Heart right ventricle (tissue), 16 donors: ENCODE measurements around the gene NXN. TPM values are rescaled to one million over a fixed set of nuclear protein-coding genes. Genes with fewer than 3 reads are reported as not detected.

Experiments
- ATAC-seq, 8 donors: fragments of 200-7000 bp; cut with Tn5 transposase; one replicate each; pipeline ENCODE4 v1.9.1; 2020; ENCODE audit warnings: mild to moderate bottlenecking in 8 of 8, moderate library complexity in 8 of 8, moderate number of reproducible peaks in 1 of 8
- DNase-seq, 2 donors: peaks; one replicate each; pipeline ENCODE4 v3.0.0-alpha.2; 2020
- H3K27ac ChIP-seq, 10 donors: fragments of 200-600 bp; sonication (generic) in 2 of 10; one replicate each; pipeline versions ENCODE4 v1.5.0 to v1.8.0; 2020 to 2022; ENCODE audit warnings: mild to moderate bottlenecking in 3 of 10
- H3K27me3 ChIP-seq, 7 donors: fragments of 200-600 bp; one replicate each; pipeline ENCODE4 v1.8.0; 2021 to 2022; ENCODE audit warnings: mild to moderate bottlenecking in 2 of 7
- H3K36me3 ChIP-seq, 9 donors: fragments of 200-600 bp; sonication (generic) in 1 of 9; one replicate each; pipeline versions ENCODE4 v1.5.0 to v1.8.0; 2020 to 2022; ENCODE audit warnings: mild to moderate bottlenecking in 2 of 9
- H3K4me1 ChIP-seq, 9 donors: fragments of 200-600 bp; sonication (generic) in 1 of 9; one replicate each; pipeline versions ENCODE4 v1.5.0 to v1.8.0; 2020 to 2022; ENCODE audit warnings: mild to moderate bottlenecking in 4 of 9
- H3K4me3 ChIP-seq, 10 donors: fragments of 200-600 bp; sonication (generic) in 2 of 10; one replicate each; pipeline versions ENCODE4 v1.5.0 to v1.8.0; 2020 to 2022; ENCODE audit warnings: mild to moderate bottlenecking in 7 of 10, moderate library complexity in 2 of 10
- H3K9me3 ChIP-seq, 11 donors: fragments of 200-600 bp in 10 of 11; sonication (generic) in 2 of 11; one replicate each; pipeline versions ENCODE4 v1.5.0 to v1.8.0; 2013 to 2022; ENCODE audit warnings: mild to moderate bottlenecking in 2 of 11, control low read depth in 1 of 11, moderate library complexity in 1 of 11
- WGBS, 2 donors: extraction: QIAGEN DNeasy Blood & Tissue Kit; methylation state at CpG; one replicate each; pipeline ENCODE4 v1.1.7; 2013; ENCODE audit warnings: inconsistent platforms in 1 of 2; 5-methylcytosine and 5-hydroxymethylcytosine counted together
- intact Hi-C, 10 donors: fragments of 100-400 bp; cut with DNase I; formaldehyde crosslinking; loops; one replicate each; pipeline versions ENCODE4 v1.11.1 to v1.14.2; 2022
- polyA plus RNA-seq, 2 donors: library from polyadenylated mRNA; stranded (reverse); fragments of 200-250 nt; gene quantifications; one replicate each; pipeline ENCODE4 v1.2.3, GENCODE V29; 2013
- total RNA-seq, 10 donors: library from RNA; stranded (reverse); fragmentation: NEBNext Ultra II Directional in 3 of 10; extraction: Animal tissue kit (Norgen Biotek cat#: 25700) in 3 of 10; gene quantifications; one replicate each; pipeline versions ENCODE4 v1.2.1 to v1.2.4, GENCODE V29; 2021 to 2023
- TF ChIP-seq, protein P1 (sequence below), 9 donors: fragments of 200-600 bp; sonication (generic) in 2 of 9; IDR thresholded peaks; one replicate each; pipeline versions ENCODE4 v1.5.0 to v1.8.0; 2021 to 2022; ENCODE audit warnings: antibody characterized with exemption in 9 of 9, mild to moderate bottlenecking in 5 of 9, moderate library complexity in 1 of 9
- donor health status: Arrhythmogenic right ventricular cardiomyopathy.
- donor health status: ischemic (EF 13 %, LVEDD 7.1; RV severe dilation, severe dysfunction).
- donor health status: healthy with polysubstance abuse.
- donor health status: DM: no; HTN: yes; CAD: no.
- donor health status: DM: no; HTN: no; CAD: no.
- donor health status: ischemic (EF 25% LVEDD 6.9; RV normal size, moderate dysfunction).
- donor health status: ischemic (EF 25% LVEDD 5.7; RV mildly dilated, moderate dysfunction).
- donor health status: healthy.
- donor health status: DM: yes; HTN: yes; CAD: no.
- donor health status: Ischemic cardiomyopathy.
- donor health status: ischemic (EF 35%, LVEDD 5.7; RV mildly dilated, moderate dysfunction).
- donor health status: nonischemic (EF 11% LVEDD 7.7; RV severe dilation, severe dysfunction).
- donor health status: DM: yes; HTN: yes; CAD: no.
- donor health status: PGD.
- donor health status: ischemic (EF 29% LVEDD 5.4; RV normal size, mild dysfunction).
- donor health status: nonischemic (EF 23%, LVEDD 6.1; RV moderate dilation, normal function).

NXN gene
- total and polyA plus RNA-seq, 12 donors = 9.9 to 24.4 (median 15.9) TPM

DNA sequence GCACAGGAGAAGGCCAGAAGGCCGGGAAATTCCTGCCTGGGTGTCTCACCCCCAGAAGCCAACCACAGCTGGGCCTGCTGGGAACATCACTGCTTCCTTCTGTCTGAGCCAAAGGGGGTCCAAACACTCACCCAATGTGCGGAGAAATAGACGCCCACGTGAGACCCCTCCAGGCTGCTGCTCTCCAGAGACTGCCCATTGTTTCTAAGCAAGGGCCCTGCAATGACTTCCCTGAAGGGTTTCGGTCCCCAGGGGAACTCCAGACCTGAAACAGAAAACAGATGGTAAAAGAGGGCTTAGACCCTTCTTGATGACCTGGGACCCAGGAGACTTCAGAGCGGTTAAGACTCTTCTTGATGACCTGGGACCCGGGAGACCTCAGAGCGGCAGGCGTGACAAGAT, 156.1 kb downstream of the NXN start:
- TF ChIP-seq, protein P1, sequence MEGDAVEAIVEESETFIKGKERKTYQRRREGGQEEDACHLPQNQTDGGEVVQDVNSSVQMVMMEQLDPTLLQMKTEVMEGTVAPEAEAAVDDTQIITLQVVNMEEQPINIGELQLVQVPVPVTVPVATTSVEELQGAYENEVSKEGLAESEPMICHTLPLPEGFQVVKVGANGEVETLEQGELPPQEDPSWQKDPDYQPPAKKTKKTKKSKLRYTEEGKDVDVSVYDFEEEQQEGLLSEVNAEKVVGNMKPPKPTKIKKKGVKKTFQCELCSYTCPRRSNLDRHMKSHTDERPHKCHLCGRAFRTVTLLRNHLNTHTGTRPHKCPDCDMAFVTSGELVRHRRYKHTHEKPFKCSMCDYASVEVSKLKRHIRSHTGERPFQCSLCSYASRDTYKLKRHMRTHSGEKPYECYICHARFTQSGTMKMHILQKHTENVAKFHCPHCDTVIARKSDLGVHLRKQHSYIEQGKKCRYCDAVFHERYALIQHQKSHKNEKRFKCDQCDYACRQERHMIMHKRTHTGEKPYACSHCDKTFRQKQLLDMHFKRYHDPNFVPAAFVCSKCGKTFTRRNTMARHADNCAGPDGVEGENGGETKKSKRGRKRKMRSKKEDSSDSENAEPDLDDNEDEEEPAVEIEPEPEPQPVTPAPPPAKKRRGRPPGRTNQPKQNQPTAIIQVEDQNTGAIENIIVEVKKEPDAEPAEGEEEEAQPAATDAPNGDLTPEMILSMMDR (IDR thresholded peaks at IDR 0.05) = no peak
- ATAC-seq (no peak), DNase-seq (no peak)
- intact Hi-C loops = loop anchor here in 1 of 10 donors (10.0 kb wide), 1 partner anchor 131 kb away; no protein-coding TSS in a partner anchor
- Histone ChIP-seq H3K27me3 (no peaks in the 10 kb centered on the region), H3K4me1 (no peaks in the 10 kb centered on the region), H3K36me3 (peaks cover 0 to 61% (median 0%) of the 10 kb centered on the region in 9 donors), H3K27ac (no peak overlapping the region), H3K4me3 (no peak overlapping the region), H3K9me3 (no peaks in the 10 kb centered on the region)
- WGBS, 2 donors = 85 to 93% methylated on average over 9 of the region's 9 CpGs

DNA sequence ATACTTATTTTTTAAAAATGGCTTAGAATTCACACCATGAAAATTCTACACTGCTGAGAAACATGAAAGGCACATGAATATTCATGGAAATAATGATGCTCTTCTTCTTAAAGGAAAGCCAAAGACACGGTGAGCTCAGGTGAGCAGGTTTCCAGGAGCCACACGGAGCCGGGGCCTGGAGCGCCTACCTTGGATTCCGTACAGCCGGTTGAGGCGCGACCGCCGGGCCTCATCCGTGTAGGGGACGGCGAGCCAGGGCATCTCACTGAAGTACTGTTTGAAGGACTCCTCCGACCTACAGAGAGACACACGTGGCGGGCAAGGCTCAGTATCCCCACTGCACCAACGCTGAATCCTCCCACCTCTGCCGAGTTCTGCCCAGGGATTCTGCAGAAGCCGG, 160.3 kb downstream of the NXN start:
- H3K4me1 ChIP-seq = no peaks in the 10 kb centered on the region
- no peak overlapping the region for H3K4me3 ChIP-seq
- H3K27me3 ChIP-seq = no peaks in the 10 kb centered on the region
- TF ChIP-seq, protein P1 (IDR thresholded peaks at IDR 0.05) = no peak
- no peaks in the 10 kb centered on the region for H3K9me3 ChIP-seq
- 96% methylated on average over 19 of the region's 19 CpGs for WGBS, 2 donors
- DNase-seq (no peak), ATAC-seq (no peak)
- H3K36me3 ChIP-seq = peaks cover 0 to 83% (median 0%) of the 10 kb centered on the region in 9 donors
- intact Hi-C loops = no loop called here
- H3K27ac ChIP-seq = no peak overlapping the region

DNA sequence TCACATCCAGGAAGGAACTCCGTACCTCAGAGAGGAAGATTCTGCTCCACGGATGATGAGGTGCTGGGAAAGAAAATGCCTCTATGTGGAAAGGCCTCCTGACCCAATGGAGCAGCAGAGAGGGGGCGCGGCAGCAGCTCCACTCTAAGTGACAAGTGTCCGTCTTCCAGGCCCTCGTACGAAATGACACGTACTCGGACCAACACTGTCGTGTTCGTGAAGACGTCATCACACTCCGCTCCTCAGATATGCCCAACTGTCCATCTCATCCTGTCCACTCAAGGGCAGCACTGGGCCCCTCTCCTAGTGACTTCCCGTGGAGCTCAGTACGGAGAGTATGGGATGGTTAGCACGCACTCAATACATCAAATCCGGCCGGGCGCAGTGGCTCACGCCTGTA, 165.2 kb downstream of the NXN start:
- Histone ChIP-seq H3K36me3 (peaks cover 0 to 68% (median 0%) of the 10 kb centered on the region in 9 donors), H3K27me3 (no peaks in the 10 kb centered on the region), H3K9me3 (no peaks in the 10 kb centered on the region), H3K4me1 (no peaks in the 10 kb centered on the region), H3K4me3 (no peak overlapping the region), H3K27ac (no peak overlapping the region)
- TF ChIP-seq, protein P1 (IDR thresholded peaks at IDR 0.05) = no peak
- intact Hi-C loops = no loop called here
- WGBS, 2 donors = 94% methylated on average over 20 of the region's 20 CpGs
- ATAC-seq = no peak
- DNase-seq = no peak

DNA sequence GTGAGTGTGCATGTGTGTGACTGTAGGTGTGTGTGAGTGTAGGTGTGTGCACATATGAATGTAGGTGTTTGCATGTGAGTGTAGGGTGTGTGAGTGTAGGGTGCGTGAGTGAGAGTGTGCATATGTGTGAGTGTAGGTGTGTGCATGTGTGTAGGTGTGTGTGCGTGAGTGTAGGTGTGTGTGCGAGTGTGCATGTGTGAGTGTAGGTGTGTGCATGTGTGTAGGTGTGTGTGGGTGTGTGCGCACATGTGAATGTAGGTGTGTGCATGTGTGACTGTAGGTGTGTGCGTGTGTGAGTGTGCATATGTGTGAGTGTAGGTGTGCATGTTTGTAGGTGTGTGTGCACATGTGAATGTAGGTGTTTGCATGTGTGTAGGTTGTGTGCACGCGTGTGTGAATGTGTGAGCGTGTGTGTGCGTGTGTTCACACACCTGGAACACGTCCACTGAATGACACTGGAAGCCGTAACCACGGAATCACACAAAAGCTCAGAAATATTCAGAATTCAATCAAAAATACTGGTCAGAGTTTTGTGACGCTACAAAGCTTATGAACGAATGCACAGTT, 166.9 kb downstream of the NXN start:
- Histone ChIP-seq H3K4me1 (no peaks in the 10 kb centered on the region), H3K27ac (no peak overlapping the region), H3K4me3 (no peak overlapping the region), H3K36me3 (peaks cover 0 to 52% (median 0%) of the 10 kb centered on the region in 9 donors), H3K27me3 (no peaks in the 10 kb centered on the region), H3K9me3 (no peaks in the 10 kb centered on the region)
- intact Hi-C loops = no loop called here
- ATAC-seq (no peak), DNase-seq (no peak)
- TF ChIP-seq, protein P1 (IDR thresholded peaks at IDR 0.05) = no peak
- 95 to 97% methylated on average over 14 of the region's 14 CpGs for WGBS, 2 donors
